GM13977 (cell line): Measurements from ENCODE around the gene IST1.
A peak's percentile ranks its signal among the peaks of the same experiment; 100 is the strongest.

Source experiments
- DNase-seq: peaks from one replicate; pipeline ENCODE4 v3.0.0; 2012; ENCODE audit warnings: low spot score
- in situ Hi-C: fragments of 300-500 bp; cut with MboI; formaldehyde crosslinking; loops from one replicate; pipeline ENCODE4 v1.12.0; 2022; ENCODE audit warnings: low sequenced_read_pairs, low pct_unique_long_range_greater_than_20kb, mixed read lengths, inconsistent platforms; ENCODE audit not compliant: unreplicated experiment
- TF ChIP-seq, protein P1 (sequence below): IDR thresholded peaks from 2 replicates; pipeline ENCODE4 v1.5.1; 2012; ENCODE audit warnings: mild to moderate bottlenecking, control low read depth; ENCODE audit not compliant: insufficient read depth; ENCODE audit errors: extremely low read depth, missing control alignments

Gene IST1

DNA sequence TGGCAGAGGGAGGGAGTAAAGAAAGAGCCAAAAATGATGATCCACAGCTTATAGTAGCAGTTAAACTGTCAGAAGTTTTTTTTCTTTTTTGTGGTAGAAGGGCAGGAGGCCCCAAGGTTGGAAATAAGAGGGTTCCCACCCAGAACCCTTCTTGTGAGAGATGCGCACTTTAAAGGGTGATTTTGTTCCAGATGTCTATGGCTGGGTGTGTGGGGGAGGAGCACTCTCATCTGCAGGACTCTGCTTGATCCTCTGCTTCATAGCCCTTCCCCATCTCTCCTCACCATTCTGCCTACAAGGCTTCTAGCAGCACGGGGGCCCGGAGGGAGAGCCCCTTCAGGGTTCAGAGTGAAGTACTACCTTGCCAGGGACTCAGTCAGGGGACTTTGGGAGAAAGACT lies 43.2 kb upstream of the IST1 start:
- DNase-seq, result no peak
- TF ChIP-seq, protein P1, sequence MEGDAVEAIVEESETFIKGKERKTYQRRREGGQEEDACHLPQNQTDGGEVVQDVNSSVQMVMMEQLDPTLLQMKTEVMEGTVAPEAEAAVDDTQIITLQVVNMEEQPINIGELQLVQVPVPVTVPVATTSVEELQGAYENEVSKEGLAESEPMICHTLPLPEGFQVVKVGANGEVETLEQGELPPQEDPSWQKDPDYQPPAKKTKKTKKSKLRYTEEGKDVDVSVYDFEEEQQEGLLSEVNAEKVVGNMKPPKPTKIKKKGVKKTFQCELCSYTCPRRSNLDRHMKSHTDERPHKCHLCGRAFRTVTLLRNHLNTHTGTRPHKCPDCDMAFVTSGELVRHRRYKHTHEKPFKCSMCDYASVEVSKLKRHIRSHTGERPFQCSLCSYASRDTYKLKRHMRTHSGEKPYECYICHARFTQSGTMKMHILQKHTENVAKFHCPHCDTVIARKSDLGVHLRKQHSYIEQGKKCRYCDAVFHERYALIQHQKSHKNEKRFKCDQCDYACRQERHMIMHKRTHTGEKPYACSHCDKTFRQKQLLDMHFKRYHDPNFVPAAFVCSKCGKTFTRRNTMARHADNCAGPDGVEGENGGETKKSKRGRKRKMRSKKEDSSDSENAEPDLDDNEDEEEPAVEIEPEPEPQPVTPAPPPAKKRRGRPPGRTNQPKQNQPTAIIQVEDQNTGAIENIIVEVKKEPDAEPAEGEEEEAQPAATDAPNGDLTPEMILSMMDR, result no peak
- in situ Hi-C loops, result no loop called here

DNA sequence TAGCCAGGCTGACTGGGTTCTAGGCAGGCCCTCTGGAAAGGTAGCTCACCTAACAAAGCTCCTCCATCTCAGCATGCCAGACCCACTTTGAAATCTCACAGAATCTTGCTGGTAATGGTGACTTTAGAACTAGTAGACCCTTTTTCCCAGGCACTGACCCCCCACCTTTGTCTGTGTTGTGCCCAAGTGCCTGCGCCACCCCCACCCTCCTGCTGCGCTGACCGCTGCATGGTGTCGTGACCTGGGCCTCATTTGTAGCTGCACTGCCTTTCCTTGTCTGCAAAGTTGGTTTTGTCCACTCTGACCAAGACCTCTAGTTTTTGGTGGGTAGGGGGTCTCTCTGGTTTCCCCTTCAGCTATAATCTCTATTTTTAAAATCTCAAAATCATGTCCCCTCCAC lies 42.8 kb upstream of the IST1 start:
- in situ Hi-C loops, result no loop called here
- TF ChIP-seq, protein P1, result no peak
- DNase-seq, result no peak

DNA sequence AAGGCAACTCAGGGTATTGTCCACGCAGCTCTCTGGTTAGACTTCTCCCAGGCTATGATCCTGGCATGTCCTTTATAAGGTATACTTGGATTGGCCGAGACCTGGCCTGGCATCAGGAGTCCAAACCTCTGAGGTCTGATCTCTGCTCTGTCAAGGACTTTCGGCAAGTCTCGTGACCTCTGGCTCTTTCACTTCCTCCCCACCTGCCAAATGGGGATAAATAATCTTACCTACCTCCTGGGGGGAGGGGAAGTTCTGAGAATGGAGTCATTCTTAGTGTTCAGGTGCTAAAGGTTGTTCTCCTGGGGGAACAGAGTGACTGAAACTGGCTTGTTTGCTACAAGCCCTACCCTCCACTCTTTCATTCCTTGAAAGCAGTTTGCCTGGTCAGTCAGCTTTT lies 41.9 kb upstream of the IST1 start:
- TF ChIP-seq, protein P1, result no peak
- in situ Hi-C loops, result no loop called here
- peak; percentile 59 for DNase-seq

DNA sequence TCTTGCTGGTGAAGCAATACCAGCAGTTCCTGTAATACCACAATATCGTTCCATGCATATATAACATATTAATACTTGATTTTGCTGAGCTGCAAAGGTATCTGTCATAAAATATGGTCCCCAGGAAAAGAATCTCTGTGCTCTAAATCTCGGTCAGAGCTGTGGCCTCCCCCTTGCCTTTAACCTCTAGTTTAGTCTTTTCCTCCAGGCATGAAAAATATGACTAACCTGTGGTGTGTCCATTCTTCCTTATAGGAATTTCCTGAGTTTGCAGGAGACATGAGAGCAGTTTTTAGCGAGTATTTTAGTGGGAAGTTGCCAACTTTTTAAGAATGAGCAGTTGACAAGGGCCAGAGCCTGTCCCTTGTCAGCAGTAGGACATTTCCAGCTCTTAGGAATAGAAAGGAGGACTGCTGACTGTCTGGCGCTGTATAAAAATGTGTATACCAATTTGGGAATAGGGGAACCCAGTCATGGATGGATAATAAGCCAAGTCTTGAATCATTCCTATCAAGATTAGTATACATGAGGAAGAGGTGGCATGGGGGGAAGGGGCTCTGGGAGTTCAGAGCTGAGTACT lies 40.9 kb upstream of the IST1 start:
- TF ChIP-seq, protein P1, result no peak
- in situ Hi-C loops, result no loop called here
- no peak for DNase-seq

DNA sequence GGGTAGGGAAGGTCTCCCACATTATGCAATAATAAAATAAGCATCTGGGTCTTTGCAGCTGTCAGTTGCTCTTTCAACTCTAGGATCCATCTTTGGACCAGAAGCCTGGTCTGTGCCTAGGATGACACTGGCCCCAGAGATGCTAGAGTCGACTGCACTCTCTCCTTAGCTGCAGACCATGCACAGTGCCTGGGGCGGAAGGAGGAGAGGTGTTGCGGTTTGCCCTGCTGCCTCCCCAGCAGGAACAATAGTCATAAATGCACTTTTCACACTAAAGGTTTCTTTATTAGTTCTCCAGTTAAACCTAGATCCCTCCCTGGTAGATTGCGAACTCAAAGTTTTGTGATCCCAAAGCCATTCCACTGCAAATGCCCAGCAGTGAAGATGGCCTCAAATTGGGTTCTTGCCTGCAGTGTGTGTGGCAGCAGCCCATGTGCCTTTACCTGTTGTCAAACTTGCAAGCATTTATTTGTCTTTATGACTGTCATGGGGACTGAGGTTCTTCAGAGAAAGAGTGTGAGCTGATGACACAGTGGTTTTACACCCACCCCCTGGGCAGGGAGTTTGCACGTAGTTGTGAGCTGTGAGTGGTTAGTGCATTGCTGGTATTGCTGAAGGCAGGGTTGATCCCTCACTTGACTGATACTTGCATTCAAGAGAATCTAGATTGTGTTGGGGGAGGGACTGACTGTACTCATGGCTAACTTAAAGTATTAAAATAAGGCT lies 39.2 kb upstream of the IST1 start:
- no peak for DNase-seq
- in situ Hi-C loops, result no loop called here
- TF ChIP-seq, protein P1, result no peak

DNA sequence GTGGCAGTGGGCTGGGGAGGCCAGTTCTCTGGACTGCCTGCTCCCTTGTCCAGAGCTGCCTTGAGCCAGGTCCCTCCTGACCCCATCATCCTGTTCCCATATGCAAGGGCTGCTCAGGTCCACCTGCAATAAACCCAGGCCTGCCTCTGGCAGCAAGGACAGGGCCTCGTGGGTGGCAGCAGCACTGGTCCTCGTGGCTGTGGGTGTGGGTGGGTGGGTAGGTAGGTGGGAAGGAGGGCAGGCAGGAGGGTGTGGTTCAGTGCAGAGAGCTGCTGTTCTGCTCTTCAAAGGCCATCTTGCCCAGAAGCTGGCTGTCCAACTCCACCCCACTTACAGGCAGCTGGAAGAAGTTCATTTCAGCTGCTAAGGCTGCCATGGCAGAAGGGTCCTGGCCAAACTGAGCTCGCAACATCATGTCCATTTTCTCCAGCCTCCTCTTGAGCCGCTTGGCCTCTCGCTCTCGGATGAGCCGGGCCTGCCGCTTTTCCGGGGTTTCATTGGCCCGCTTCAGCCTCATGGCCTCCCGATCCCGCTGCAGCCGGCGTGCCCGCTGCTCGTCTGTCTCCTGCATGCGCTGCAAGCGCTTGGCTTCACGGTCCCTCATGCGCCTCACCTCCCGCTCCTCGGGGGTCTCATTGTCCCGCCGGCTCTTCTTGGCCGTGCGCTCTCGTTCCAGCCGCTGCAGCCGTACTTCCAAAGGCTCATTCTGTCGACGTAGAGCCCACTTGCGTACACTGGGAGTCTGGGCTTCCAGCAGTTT lies 35.4 kb upstream of the IST1 start:
- in situ Hi-C loops, result no loop called here
- no peak for DNase-seq
- TF ChIP-seq, protein P1, result no peak
